VCaP (cell line): ENCODE measurements around the gene NCOA5.
A peak's percentile ranks its signal among the peaks of the same experiment; 100 is the strongest.
"Not testable (repeated sequence)": the region's sequence is repeated elsewhere in the genome, so short reads cannot be mapped to it uniquely, and the experiment has no call there.

Experiments used
- H3K27ac ChIP-seq: fragments of 450-650 bp; 2 replicates; pipeline ENCODE4 v1.5.1; 2017
- TF ChIP-seq, protein P1 (sequence below): fragments of 450-650 bp; conservative IDR thresholded peaks from 2 replicates; pipeline ENCODE4 v1.5.1; 2017; ENCODE audit warnings: mild to moderate bottlenecking, moderate library complexity

NCOA5 gene

DNA sequence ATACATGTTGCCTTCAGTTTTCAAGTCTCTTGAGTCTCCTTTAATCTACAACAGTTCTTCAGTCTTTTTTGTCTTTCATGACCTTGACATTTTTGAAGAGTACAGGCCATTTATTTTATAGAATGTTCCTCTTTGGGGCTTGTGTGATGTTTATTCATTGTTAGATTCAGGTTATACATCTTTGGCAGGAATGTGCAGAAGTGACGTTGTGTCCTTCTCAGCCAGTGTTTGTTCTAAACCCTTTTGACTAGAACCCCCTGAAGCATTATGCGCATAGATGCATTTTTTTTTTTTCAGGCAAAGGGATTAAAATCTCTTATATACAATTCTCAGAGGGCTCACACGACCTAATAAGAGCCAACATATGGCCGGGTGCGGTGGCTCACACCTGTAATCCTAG lies 11.2 kb upstream of the NCOA5 start:
- TF ChIP-seq, protein P1, sequence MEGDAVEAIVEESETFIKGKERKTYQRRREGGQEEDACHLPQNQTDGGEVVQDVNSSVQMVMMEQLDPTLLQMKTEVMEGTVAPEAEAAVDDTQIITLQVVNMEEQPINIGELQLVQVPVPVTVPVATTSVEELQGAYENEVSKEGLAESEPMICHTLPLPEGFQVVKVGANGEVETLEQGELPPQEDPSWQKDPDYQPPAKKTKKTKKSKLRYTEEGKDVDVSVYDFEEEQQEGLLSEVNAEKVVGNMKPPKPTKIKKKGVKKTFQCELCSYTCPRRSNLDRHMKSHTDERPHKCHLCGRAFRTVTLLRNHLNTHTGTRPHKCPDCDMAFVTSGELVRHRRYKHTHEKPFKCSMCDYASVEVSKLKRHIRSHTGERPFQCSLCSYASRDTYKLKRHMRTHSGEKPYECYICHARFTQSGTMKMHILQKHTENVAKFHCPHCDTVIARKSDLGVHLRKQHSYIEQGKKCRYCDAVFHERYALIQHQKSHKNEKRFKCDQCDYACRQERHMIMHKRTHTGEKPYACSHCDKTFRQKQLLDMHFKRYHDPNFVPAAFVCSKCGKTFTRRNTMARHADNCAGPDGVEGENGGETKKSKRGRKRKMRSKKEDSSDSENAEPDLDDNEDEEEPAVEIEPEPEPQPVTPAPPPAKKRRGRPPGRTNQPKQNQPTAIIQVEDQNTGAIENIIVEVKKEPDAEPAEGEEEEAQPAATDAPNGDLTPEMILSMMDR: no peak

DNA sequence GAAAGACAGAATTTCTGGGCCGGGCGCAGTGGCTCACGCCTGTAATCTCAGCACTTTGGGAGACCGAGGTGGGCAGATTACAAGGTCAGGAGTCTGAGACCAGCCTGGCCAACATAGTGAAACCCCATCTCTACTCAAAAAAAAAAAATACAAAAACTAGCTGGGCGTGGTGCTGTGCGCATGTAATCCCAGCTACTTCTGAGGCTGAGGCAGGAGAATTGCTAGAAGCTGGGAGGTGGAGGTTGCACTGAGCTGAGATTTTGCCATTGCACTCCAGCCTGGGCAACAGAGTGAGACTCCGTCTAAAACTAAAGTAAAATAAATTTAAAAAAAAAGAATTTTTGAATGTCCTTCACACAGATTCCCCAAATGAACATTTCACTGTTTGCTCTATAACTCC lies 10.7 kb upstream of the NCOA5 start:
- H3K27ac ChIP-seq: not testable (repeated sequence)

More for the DNA sequence above, 11.2 kb upstream of the NCOA5 start:
- no peak overlapping the region for H3K27ac ChIP-seq

DNA sequence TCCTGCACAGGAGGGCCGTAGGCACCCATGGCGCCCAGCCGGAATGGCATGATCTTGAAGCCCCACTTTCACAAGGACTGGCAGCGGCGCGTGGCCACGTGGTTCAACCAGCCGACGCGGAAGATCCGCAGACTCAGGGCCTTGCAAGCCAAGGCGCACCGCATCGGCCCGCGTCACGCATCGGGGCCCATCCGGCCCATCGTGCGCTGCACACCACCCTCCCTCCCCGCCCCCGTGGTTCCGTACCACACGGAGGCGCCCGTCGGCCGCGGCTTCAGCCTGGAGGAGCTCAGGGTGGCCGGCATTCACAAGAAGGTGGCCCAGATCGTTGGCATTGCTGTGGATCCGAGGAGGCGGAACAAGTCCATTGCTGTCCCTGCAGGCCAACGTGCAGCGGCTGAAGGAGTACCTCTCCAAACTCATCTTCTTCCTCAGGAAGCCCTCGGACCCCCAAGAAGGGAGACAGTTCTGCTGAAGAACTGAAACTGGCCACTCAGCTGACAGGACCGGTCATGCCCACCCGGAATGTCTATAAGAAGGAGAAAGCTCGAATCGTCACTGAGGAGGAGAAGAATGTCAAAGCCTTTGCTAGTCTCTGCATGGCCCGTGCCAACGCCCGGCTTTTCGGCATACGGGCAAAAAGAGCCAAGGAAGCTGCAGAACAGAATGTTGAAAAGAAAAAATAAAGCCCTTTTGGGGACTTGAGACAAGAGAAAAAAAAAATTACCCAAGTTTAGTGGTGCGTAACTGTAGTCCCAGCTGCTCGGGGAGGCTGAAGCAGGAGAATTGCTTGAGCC lies 9.9 kb upstream of the NCOA5 start:
- H3K27ac ChIP-seq: no peak overlapping the region
- TF ChIP-seq, protein P1: no peak

DNA sequence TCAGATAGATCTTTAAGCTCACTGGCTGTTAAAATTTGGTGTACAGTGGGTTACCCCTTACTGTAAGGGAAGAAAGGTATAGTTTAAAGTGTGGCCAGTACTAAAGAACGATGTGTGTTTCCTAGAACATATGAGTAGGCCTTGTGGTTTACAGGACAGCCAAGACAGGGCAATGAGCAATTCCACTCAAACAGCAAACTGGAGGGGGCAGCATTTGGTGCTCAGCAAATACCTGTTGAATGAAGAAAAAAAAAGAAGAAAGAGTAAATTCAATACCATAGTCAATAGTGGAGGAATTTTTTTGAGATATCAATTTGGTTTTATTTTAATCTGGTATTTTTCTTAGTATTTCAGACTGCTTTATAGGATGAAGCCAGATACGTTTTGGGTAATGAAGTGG lies 3.8 kb upstream of the NCOA5 start:
- TF ChIP-seq, protein P1: no peak
- H3K27ac ChIP-seq: no peak overlapping the region

DNA sequence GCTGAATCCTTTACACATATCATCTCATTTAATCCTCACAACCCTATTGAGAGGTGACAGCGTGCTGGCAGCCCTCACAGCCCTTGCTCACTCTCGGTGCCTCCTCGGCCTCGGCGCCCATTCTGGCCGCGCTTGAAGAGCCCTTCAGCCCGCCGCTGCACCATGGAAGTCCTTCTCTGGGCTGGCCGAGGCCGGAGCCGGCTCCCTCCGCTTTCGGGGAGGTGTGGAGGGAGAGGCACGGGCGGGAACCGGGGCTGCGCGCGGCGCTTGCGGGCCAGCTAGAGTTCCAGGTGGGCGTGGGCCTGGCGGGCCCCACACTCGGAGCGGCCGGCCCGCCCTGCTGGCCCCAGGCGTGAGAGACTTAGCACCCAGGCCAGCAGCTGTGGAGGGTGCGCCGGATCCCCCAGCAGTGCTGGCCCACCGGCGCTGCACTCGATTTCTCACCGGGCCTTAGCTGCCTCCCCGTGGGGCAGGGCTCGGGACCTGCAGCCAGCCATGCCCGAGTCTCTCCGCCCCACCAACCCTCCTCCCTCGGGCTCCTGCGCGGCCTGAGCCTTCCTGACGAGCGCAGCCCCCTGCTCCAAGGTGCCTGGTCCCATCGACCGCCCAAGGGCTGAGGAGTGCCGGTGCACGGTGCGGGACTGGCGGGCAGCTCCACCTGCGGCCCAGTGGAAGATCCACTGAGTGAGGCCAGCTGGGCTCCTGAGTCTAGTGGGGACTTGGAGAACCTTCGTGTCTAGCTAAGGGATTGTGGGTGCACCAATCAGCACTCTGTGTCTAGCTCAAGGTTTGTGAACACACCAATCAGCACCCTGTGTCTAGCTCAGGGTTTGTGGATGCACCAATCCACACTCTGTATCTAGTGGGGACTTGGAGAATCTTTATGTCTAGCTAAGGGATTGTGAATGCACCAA lies 2.1 kb upstream of the NCOA5 start:
- not testable (repeated sequence) for H3K27ac ChIP-seq

DNA sequence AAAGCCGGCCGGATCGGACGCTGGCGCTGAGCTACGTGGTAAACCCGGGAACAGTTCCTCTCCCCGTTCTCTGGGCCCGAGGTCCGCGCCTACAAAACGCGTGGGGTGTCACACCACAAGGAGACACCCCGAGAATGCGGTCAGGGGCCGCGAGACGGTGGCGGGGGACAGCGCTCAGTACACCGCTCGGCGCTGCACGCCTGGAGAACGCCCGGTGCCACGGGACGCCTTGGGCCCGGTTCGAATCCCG lies 670 bp downstream of the NCOA5 start:
- TF ChIP-seq, protein P1: no peak
- peak overlapping the region; percentile 97 for H3K27ac ChIP-seq

DNA sequence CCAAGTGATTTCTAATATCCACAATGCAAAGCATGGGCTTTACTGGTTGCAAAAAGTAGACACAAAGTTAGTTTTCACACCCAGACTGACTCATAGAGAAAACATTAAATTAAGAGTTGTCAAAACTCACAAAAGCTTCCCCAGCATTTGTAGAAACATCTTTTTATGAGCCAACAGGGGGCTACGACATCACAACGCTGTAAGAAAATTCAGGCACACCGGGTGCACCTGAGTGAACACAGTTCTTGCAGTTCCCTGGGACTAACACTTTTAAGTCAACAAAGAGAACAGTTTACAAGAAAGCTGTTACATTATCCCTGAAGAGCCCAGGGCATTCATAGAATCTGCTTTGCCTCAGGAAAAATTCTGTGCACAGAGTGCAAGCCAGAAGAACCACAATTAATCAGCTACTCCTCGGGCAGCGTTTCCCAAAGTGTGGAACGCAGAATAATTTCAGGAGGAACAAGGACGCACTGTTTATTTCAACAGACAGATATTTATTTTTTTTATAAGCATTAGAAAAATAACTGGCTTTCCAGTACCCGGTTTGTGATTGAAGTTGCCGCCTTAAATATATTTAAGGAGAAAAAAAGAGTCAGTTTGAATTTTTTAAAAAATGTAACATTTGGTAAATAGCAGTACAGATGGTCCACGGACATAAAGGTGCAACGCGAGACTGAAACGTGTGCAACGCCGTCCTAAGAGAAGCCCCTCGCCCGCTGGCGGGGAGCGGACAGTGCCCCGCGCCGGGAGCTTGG lies 1.2 kb downstream of the NCOA5 start:
- TF ChIP-seq, protein P1: no peak
- H3K27ac ChIP-seq: peak overlapping the region; percentile 97

DNA sequence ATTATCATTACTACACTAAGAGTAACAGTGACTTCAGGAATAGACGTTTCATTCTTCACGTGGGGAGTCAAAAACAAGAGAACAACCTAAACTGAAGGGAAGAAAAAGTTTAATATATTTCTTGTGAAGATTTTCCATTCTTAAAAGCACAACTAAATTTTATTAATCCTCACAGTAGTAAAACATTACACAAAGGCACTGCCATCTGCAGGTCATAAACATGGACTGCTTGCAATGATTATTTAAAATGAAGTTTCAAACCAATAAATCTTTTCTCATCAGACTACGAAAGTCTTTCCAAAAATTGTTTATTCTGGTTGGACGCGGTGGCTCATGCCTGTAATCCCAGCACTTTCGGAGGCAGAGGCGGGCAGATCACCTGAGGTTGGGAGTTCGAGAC lies 2.6 kb downstream of the NCOA5 start:
- peak overlapping the region; percentile 97 for H3K27ac ChIP-seq
- TF ChIP-seq, protein P1: peak; percentile 78
